AG10803 (cell line): ENCODE measurements around the gene STX18.
A peak's percentile ranks its signal among the peaks of the same experiment; 100 is the strongest.
"Not testable (repeated sequence)": the region's sequence is repeated elsewhere in the genome, so short reads cannot be mapped to it uniquely, and the experiment has no call there.

Source experiments
- DNase-seq: peaks from one replicate; pipeline ENCODE4 v3.0.0; 2010; ENCODE audit warnings: low read depth
- H3K4me3 ChIP-seq: 2 replicates; pipeline ENCODE4 v1.5.1; 2011; ENCODE audit warnings: mild to moderate bottlenecking, low read length, control low read depth
- TF ChIP-seq, protein P1 (sequence below): conservative IDR thresholded peaks from 2 replicates; pipeline ENCODE4 v1.5.1; 2011; ENCODE audit warnings: mild to moderate bottlenecking, low read length, control low read depth, inconsistent platforms

The STX18 gene

DNA sequence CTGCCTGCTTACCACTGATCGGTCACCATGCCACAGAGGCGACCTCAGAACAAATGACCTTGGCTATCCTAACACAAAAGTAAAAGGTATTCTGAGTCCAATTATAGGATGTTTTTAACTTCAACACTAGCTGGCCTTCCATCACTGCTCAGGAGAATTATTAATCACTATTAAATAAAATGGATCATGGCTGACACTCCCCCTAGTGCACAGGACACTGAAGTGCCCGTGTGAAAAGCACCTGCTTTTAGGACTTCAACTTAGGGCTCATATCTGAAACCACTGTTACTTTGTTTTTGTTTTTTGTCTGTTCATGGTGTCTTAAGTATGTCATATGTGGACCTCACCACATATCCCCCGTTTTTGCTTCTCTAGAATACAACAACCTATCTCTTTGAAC is 33.9 kb downstream of the STX18 start:
- DNase-seq, result no peak
- no peak overlapping the region for H3K4me3 ChIP-seq
- TF ChIP-seq, protein P1, sequence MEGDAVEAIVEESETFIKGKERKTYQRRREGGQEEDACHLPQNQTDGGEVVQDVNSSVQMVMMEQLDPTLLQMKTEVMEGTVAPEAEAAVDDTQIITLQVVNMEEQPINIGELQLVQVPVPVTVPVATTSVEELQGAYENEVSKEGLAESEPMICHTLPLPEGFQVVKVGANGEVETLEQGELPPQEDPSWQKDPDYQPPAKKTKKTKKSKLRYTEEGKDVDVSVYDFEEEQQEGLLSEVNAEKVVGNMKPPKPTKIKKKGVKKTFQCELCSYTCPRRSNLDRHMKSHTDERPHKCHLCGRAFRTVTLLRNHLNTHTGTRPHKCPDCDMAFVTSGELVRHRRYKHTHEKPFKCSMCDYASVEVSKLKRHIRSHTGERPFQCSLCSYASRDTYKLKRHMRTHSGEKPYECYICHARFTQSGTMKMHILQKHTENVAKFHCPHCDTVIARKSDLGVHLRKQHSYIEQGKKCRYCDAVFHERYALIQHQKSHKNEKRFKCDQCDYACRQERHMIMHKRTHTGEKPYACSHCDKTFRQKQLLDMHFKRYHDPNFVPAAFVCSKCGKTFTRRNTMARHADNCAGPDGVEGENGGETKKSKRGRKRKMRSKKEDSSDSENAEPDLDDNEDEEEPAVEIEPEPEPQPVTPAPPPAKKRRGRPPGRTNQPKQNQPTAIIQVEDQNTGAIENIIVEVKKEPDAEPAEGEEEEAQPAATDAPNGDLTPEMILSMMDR, result peak; percentile 45

DNA sequence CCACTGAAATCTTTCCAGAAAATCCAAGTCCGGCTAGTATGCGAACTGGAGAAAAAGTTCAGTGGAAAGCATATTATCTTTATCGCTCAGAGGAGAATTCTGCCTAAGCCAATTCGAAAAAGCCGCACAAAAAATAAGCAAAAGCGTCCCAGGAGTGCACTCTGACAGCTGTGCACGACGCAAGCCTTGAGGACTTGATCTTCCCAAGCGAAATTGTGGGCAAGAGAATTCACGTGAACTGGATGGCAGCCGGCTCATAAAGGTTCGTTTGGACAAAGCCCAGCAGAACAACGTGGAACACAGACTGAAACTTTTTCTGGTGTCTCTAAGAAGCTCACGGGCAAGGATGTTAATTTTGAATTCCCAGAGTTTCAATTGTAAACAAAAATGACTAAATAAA is 34.4 kb downstream of the STX18 start:
- DNase-seq, result no peak
- TF ChIP-seq, protein P1, result no peak
- no peak overlapping the region for H3K4me3 ChIP-seq

DNA sequence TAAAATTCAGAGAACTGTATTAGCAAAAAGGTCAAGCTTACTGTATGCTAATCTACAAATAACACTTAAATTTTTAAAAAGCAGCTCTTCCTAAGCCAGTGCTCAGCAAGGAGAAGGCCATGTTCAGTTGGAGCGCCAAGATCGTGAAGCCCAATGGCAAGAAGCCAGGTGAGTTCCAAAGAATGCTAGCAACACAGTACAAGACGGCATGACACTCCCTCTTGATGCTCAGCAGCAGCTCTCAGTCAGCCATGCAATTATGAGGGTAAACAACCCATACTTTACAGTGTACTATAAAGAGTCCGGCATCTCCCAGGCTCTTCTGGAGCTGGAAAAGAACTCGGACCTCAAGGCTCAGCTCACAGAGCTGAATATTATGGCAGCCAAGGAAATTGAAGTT is 34.9 kb downstream of the STX18 start:
- no peak for DNase-seq
- TF ChIP-seq, protein P1, result no peak
- H3K4me3 ChIP-seq, result no peak overlapping the region

DNA sequence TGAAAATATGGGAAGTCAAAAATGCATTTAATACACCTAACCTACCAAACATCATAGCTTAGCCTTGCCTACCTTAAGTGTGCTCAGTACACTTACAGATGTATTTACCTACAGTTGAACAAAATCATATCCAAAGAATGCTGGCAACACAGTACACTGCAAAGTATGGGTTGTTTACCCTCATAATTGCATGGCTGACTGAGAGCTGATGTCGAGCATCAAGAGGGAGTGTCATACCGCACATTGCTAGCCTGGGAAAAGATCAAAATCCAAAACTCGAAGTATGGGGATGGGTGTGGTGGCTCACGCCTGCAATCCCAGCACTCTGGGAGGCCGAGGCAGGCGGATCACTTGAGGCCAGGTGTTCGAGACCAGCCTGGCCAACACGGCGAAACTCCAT is 36.6 kb downstream of the STX18 start:
- H3K4me3 ChIP-seq, DNase-seq: not testable (repeated sequence)

DNA sequence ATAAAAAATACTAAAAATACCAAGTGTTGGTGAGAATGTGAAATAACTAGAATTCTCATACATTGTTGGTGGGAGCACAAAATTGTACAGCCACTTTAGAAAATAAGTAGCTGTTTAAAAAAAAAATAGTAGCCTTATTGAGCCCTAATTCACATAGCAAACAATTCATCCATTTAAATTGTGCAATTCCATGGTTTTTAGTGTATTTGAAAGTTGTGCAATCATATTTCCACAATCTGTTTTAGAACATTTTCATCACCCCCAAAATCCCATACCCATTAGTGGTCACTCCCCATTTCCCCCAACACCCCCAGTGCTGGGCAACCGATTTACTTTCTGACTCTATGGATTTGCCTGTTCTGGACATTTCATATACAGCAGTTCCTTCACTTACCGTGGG is 37.1 kb downstream of the STX18 start:
- TF ChIP-seq, protein P1, result no peak
- DNase-seq, result peak; percentile 26
- no peak overlapping the region for H3K4me3 ChIP-seq

DNA sequence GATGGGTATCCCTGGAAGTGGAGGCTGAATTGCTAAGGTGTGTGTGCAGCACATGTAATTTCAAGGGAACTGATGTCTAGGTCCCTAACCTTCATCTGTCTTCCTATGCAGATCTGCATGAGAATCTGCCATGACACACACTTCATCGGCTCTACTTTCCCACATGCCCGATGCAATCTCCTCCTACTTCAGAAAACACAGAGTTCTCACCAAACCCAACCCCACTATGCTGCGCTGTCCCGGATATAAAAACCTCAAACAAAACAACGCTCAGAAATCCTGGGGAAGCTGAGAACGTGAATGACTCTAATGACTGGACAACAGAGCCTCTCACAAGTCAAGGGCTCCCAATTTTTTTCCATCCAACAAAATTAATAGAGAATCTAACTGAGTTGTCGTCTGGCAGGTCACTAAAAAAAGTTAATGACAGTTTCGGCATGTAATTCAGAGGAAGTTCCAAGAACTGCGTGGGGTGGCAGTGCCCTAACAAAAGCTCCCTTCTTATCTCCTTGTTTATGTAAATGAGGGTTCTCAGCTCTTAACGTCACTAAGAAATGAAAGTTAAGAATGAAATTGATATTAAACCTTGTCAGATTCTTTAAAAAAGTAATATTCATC is 39.0 kb downstream of the STX18 start:
- peak; percentile 33 for DNase-seq
- TF ChIP-seq, protein P1, result no peak
- H3K4me3 ChIP-seq, result no peak overlapping the region

DNA sequence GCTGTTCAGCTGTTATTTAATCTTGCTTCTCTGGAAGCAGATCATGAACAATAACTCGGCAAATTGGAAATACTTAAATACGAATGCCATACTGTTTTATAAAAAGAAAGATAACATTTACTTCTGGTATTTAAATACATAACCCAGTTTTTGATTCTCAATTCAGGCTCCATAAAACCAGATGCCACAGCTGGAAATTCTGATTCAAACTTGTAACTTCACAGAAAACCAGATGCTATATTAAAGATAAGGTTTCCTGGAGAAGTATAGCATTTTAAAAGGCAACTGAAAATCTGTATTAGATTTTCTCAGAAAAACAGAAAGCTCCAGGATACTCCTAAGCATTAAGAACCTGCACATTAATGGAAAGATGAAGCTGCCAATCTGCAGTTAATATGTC is 40.2 kb downstream of the STX18 start:
- no peak overlapping the region for H3K4me3 ChIP-seq
- no peak for DNase-seq
- TF ChIP-seq, protein P1, result no peak
